HG02798 (cell line): Measurements from ENCODE around the gene TSPEAR.
"Not testable (repeated sequence)": the region's sequence is repeated elsewhere in the genome, so short reads cannot be mapped to it uniquely, and the experiment has no call there.

Experiments
- ATAC-seq: cut with Tn5 transposase; IDR thresholded peaks from one replicate; pipeline ENCODE4 v1.9.1; 2021; ENCODE audit warnings: mild to moderate bottlenecking; ENCODE audit not compliant: unreplicated experiment, poor library complexity

The TSPEAR gene

GRCh38 chr21:44564099-44564498 lies 147.3 kb downstream of the TSPEAR start:
- no peak for ATAC-seq

- ATAC-seq, result no peak
Observed at GRCh38 chr21:44558695-44559094, 152.7 kb downstream of the TSPEAR start, which contains the start of gene KRTAP10-3. Gene KRTAP10-3 (minus strand): TSS chr21:44558795. CDS start chr21:44558715, 80 bp downstream.

DNA sequence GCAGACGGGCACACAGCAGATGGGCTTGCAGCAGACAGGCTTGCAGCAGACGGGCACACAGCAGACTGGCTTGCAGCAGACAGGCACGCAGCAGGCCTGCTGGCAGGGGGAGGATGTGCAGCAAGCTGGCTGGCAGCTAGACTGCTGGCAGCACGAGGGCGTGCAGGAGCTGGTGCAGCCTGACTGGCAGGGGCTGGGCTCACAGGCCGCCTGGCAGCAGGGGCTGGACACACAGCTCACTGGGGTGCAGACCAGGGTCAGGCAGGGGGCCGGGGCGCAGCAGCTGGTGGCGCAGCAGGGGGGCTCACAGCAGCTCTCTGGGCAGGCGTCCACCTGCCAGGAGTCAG lies 153.1 kb downstream of the TSPEAR start:
- ATAC-seq, result not testable (repeated sequence)

DNA sequence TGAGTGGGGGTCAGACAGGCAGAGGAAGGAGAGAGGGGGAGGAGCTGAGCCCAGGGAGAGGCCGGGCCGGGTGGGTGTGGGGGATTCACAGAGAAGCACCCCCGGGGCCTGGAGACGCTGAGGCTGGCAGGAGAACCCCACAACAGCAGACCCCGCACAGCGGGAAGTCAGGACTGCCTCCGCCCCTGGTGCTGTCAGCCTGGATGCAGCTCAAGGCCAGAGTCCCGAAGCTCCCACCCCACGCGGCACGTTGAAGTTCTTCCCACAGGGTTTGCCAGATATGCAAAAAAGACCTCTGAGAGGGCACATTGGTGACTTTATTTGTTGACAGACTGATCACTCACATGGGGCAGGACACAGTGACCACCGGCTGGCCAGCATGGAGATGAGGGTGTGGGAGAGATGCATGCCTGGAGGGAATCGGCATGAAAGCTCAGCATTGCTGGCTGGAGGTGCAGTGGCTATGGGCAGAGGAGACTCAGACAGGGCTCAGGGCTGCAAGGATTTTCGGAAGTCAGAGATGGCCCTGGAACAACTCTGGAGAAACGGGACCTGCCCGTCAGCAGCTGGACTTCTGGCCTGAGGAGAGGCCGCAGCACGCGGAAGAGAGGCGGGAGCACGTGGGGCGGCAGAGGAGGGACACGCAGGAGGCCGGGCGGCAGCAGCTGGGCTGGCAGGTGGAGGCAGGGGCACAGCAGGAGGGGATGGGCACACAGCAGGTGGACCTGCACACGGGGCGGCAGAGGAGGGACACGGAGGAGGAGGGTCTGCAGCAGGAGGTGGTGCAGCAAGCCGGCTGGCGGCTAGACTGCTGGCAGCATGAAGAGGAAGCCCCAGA lies 153.7 kb downstream of the TSPEAR start:
- no peak for ATAC-seq

DNA sequence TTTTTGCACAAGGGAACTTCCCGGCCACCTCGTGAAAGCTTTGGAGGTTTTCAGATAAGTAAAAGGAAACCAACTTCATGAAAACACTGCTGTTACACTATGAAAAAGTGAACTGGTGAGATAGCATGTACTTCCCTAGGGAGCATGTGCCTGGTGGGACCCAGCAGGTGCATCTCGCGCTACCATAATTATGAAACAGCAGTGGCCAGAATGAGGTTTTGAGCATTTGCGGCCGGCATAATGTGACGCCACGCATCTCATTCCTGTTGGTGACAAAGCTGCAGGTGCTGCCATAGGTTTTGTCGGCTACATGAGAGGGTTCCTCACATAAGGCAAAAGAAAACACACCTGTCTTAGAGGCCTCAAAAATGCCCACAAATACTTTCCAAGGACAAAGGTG lies 154.5 kb downstream of the TSPEAR start:
- ATAC-seq, result no peak

DNA sequence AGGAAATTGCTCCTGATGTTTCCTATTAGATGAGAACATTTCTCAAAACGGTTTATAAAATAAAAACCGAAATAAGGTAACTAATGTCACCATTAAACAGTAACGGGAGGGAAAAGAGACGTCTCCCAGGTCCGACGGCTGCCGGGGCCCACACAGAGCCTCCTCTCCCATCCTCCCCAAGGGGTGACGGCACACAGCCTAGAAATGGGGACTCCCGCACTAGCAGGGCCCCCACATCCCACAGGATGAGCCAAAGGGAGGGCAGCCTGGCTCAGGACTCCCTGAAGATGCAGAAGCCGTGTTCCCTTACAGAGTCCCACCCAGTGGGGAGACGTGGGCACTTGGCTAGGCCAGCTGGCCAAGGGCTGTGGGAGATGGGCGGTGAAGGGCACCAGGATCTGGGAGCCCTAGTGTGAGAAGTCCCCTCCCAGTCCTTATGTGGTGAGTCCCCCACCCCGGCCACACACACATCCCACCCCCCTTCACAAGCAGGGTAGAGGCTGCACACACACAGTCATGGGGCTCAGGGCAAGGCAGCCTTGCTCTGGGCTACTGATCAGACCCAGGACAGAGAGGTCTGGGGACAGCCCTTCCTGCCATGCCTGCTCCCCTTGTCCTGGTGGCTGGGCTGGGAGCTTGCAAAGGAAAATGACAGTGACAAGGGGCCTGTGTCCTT lies 156.0 kb downstream of the TSPEAR start:
- ATAC-seq, result no peak

DNA sequence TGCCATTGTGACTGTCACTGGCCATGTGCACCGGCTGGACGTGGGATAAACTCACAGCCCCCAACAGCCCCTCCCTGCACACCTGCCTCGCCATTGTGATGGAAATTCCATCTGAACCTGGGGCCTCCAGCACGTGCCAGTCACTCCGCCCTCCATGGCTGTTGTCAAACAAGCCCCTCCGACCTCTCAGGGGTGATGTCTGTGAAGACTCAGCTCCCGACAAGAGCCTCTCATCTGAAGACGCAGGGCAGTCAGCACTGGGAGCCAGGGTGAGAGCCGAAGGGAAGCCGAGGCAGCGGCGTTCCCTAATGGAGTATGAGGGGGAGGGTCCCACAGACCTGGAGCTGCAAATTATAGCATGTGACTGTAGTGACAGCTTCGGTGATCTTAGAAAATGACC lies 158.7 kb downstream of the TSPEAR start:
- ATAC-seq, result no peak

DNA sequence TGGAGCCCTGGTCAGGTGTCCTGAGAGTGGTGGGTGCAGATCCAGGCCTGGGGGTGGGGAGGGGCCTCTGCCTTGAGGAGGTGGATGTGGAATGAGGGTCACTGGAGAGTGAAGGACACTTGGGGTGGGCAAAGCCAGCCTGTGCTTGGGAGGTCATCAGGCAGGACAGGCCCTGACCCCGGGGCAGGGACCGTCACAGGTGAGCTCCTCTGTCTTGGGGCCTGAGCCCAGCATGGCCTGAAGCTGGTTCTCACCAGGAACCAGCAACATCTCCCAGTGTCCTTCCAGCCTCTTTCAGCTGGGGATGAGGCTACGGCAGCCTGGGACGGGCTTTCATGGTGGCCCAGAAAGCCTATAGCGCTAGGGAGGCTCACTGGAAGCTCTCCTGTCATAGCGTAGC lies 159.2 kb downstream of the TSPEAR start:
- no peak for ATAC-seq

- ATAC-seq, result no peak
Observed at GRCh38 chr21:44551340-44551961, 159.9 kb downstream of the TSPEAR start, which contains the start of gene KRTAP10-2. Gene KRTAP10-2 (minus strand): TSS chr21:44551505. CDS start chr21:44551458, 47 bp downstream.

GRCh38 chr21:44550807-44551206 lies 160.6 kb downstream of the TSPEAR start:
- ATAC-seq, result no peak

- ATAC-seq, result not testable (repeated sequence)
Observed at GRCh38 chr21:44550285-44550684, 161.1 kb downstream of the TSPEAR start.

- ATAC-seq, result no peak
Observed at GRCh38 chr21:44549525-44550211, 161.7 kb downstream of the TSPEAR start.

DNA sequence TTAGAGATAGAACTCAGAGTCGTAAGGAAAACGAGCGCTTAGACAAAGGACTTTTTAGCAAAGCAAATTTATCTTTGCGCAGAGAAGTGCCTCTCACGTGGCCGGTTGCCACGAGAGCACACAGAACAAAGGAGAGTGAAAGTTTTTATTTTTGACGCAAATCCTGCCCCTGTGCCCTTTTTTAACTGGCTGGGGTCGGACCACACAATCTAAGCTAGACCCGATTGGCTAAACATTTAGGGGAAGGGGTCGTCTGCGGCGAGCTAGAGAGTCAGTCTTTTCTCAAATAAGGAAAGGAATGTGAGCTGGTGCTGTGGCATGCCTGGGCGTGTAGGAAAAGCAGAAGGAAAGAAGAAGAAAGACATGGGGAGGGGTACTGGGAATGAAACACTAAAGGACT lies 162.4 kb downstream of the TSPEAR start:
- no peak for ATAC-seq

DNA sequence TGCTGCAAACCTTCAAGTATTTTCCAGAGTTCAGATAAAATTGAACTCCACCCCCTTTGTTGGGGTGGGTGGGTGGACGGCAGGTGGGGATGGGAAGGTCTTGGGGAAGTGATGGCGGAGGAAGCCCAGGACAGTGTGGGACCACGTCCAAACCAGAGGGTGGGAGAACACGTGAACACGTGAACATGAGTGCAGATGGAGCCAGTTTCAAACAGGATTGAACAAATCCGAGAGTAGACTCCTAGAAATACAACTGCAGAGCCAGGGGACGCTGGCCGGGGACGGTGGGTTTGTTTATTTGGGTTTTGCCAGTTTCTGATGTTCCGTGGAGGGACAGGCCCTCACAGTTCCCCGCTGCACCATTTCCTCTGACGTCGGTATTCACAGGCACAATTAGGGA lies 163.0 kb downstream of the TSPEAR start:
- no peak for ATAC-seq

- ATAC-seq, result no peak
Observed at GRCh38 chr21:44547656-44548331, 163.6 kb downstream of the TSPEAR start.

- no peak for ATAC-seq
Observed at GRCh38 chr21:44544566-44544965, 166.8 kb downstream of the TSPEAR start.

DNA sequence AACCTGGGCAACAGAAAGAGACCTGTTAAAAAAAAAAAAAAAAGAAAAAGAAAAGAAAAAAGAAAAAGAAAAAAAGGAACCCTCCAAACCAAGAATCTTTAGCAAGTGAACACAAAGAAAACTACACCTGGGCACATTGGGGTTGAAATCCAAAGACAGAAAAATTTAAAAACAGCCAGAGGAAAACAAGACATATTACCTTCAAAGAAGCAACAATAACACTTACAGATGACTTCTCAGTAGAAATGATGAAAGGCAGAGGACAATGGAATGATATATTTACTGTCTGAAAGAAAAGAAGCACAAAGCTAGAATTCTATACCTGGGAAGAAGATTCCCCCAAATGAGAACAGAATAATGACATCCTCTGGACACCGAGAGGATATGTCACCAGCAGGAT lies 168.7 kb downstream of the TSPEAR start:
- ATAC-seq, result no peak

GRCh38 chr21:44540741-44541288 lies 170.6 kb downstream of the TSPEAR start:
- ATAC-seq, result no peak

DNA sequence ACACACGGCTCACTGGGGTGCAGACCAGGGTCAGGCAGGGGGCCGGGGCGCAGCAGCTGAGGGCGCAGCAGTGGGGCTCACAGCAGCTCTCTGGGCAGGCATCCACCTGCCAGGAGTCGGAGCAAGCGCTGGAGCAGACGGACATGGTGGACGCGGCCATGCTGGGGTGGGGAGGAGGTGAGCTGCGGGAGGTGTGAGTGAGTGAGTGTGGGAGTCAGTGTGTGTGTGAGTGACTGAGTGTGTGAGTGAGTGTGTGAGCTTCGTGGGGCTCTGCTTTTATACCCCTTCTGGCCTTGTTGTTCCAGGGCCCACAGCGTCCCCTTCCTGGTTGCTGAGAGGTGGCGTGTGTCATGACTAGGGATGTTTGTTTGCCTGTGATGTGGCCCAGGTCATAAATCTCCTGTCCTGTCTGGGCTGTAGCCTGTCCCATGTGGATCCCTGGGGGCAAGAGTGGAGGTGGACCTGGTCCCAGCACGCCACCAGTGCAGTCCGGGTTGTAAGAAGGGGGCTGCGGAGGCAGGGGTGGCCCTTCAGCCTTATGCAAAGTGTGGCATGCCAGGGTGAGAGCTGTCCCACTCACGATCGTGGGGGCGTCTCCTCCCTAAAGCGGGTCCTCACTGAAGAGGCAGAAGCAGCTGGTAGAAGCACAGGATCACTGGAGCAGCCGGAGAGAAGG lies 171.2 kb downstream of the TSPEAR start, which contains the start of gene KRTAP10-1:
KRTAP10-1 (minus strand) TSS at position 205 of the 676 bp plus-strand sequence; CDS start at position 160, 45 bp downstream.
- no peak for ATAC-seq
